NOMO-1 treated with dmso at 0.1 percent for 144 hours (cell line): ENCODE measurements around the gene AGAP1.

Source experiments
- DNase-seq: peaks from one replicate; lab custom pipeline; 2025; ENCODE audit not compliant: unreplicated experiment; lab: John Stamatoyannopoulos, UW

AGAP1 gene

DNA sequence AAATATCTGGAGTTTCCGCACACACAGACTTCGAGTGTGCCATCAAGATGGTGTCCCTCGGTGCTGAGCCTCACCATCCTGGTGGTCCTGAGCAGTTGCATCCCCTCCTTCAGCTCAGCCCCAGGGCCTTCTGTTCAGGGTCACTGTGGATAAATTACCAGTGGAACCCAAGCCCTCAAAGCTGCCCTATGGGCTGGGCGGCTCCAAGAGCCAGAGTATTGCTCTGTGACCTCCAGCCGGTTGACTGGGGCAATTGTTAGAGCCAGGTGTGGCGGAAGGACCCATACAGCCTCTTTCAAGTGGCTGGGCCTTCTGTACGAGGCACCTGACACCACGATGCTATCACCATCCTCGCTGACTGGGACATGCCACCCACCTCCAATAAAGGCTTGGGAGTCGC lies 458.9 kb downstream of the AGAP1 start:
- no peak for DNase-seq

GRCh38 chr2:235954281-235954680 lies 460.4 kb downstream of the AGAP1 start:
- DNase-seq, result no peak

DNA sequence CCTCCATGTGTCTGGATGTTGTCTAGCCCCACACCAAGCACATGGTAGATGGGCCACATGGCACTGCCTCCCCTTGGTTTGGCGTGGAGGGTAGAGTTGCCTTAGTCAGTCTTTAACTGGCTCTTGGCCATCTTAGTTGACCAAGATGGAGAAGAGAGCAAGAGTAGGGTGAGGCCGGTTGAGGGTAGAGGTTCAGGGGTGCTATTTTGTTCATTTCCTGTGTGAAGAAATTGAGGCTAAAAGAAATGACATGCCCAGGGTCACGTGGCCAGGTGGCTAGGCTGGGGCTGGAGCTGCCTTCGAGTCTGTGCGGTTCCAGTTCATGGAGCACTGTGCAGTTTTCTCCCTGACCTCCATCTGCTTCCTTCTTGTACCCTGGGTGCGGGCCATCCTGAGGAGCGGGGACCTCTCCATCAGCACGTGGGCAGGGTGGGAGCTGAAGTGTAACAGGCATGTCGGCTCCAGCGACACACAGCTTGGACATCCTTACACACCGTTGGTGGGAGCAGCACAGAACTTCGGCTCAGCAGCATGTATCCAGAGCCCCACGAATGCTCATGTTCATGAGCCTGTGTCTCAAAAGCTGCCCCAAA lies 461.1 kb downstream of the AGAP1 start:
- no peak for DNase-seq

- DNase-seq, result no peak
These were observed 461.8 kb downstream of the AGAP1 start for GRCh38 chr2:235955664-235956063.

- no peak for DNase-seq
These were observed 462.6 kb downstream of the AGAP1 start for GRCh38 chr2:235956281-235956970.

DNA sequence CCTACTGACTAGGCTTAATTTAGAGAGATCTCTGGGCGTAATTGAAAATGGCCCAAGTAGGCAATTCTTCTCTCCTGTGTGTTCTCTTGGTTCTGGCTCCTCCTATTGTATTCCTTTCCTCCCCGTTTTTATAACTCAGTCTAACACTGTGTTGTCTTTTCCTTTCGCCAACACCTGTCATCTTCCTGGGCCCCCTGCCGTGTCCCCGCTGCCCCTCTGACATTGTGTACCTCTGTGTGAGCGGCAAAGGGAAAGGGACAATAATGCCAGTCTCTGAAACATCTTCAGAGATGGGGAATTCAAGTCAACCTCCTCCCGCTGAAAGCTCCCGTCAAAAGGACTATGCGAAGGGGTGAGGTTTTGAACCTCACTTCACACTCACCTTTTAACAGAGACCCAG lies 463.4 kb downstream of the AGAP1 start:
- DNase-seq, result no peak

GRCh38 chr2:235958221-235958930 lies 464.5 kb downstream of the AGAP1 start:
- no peak for DNase-seq

DNA sequence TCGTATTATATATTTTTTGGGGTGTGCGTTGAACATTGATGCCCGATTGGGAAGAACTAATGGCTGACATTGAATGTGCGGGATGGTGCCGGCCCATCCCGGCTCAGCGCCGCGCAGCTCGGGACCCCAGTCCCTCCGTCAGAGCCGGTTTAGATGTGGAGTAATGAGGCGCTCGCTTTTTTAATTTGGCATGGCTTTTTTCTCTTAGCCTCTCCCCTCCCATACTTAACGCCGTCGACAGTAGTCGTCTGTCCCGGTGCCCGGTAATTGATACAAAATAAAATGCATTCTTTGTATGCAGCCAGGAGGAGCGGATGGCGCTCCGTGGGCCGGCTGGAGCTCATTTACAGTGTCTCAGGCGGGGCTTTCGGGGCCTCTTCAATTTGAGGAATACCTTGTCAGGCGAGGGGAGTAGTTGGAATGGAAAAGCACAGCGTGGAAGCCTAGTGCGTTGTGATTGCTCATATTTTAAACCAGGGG lies 465.1 kb downstream of the AGAP1 start:
- no peak for DNase-seq

DNA sequence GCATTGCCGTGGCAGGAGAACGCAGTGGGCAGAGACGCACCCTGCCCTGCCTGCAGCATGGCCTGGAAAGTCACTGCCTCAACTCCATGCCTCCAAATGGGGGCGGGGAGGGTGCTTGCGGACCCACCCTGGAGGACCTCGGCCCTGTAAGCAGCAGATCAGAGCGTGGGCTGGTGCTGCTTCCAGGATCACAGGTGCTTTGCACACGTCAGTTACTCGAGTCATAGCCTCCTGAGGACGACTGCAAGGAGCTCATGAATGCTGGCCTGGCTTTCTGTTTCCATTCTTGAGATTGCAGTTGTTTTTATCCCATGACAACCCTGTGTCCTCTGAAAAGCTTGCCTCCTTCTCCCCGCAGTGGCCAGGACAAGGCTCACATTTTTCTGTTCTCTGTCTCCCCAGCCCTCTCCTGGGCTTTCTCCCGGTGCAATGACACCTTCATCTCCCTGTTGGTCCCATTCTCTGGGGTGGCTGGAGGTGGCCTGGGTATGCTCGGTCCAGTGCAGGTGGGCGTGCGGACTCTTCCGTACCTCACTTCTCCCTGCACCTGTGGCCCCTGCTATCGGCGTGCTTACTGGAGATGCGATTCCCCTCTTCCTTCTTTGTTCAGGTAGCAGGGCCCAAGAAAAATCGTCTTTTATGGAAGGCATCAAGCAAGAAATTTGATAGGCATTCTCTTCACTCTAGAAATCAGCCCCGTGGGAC lies 466.3 kb downstream of the AGAP1 start:
- no peak for DNase-seq

DNA sequence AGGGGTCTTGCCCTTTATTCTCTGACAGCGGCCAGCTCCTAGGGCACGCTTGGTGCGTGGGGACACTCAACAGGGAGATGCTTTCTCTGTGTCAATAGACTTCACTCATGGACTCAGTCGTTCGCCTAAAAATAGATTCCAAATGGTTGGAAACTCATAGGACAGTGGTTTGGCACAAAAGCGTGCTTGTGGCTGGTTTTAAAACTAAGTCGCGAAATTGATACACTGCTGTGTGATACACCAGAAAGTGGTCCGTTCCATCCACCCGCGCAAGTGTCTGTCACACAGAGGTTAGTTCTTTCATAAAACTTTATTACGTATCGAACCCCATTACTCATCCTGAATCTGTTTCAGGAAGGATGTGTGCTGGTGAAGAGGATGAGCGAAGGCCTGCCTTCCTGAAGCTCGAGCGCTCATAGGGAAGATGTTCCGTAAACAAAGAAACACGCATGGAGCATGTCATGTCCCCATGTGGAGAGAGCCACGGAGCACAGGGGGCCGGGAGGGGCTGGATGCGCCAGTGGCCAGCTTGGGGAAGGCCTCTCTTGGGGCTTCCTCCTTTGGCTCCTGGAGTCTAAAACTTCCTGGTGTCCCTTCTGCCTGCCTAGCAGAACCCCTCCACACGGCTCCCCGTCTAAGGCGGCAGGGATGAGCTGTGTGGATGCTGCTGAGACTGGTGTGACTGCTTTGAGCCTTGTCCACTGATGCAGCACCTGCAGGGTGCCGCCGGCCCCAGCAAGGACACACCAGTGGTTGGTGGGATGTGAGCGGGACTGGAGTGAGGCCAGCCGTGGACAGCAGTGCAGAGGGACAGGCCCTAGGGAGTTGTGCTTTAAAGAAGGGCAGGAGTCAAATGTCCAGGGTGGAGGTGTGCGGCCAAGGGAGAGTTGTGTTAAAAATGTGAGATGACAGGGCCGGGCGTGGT lies 467.1 kb downstream of the AGAP1 start:
- no peak for DNase-seq

DNA sequence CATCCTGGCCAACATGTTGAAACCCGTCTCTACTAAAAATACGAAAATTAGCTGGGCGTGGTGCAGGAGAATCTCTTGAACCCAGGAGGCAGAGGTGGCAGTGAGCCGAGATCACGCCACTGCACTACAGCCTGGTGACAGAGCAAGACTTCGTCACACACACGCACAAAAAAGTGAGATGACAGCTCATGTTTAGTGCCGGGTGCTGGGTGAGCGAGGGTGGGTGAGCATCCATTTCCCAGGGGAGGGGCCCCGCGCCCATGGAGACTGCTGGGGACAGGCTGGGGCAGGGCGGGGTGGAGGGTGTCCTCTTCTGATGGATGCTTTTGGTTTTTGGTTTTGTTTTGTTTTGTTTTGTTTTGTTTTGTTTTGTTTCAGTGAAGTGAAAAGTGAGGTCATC lies 467.9 kb downstream of the AGAP1 start:
- no peak for DNase-seq

DNA sequence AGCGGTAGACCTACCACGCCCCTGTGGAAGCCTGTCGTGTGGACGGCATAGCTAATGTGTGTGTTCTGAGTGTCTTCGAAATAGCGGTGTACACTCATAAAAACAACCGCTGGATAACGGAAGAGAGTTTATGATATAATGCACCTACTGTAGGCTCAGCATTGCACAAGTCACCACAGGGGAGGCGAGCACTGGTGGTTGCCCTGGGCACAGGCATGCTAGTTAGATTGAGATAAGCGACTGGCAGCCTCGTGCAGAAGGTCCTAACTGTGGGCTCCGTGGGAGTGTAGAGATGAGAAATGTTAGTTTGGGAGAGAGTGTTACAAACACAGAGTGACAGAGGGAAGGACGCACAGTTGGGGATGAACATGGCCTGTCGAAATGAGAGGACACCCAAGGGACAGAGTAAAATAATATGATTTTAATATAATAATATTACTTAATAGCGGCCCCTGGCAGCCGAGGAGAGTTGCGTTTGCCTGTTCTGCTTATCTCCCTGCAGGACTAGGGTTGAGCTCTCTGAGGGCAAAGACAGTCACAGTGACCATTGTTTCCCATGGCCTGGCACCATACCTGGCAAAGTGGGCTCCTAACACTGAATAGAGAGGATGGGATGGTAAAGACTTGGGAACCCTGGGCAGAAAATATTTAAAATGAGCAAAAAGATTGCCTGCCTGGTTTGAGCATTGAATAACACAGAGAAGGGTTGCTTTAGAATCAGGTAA lies 470.2 kb downstream of the AGAP1 start:
- no peak for DNase-seq

DNA sequence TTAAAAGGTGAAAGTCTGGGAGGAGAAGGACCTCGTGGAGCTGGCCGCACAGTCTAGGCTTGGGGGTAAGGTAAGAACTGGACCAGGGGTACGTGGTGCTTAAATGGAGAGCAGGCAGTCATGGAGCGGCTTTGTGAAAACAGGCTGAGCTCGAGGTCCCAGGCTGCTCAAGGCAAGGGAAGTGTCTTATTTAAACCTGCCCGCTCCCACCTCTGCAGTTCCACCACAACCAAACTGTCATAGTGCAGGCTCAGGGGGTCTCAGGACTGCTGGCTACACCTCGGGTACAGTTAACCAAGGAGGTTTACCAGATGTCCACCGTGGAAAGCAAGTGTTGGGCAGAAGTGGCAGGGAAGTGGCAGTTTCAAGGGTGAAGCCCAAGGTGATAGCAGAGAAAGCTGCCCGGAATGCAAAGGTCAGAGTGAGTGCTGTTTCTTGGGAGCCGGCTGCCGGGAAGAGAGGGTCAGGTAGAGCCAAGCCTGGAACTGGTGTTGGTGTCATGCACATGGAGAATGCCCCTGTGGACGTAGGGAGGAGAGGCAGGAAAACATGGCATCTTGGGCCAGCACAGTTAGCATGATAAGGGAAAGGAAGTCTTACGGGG lies 471.0 kb downstream of the AGAP1 start:
- DNase-seq, result no peak

- no peak for DNase-seq
These were observed 472.6 kb downstream of the AGAP1 start for GRCh38 chr2:235966396-235966795.

GRCh38 chr2:235966932-235967757 lies 473.3 kb downstream of the AGAP1 start:
- DNase-seq, result no peak

DNA sequence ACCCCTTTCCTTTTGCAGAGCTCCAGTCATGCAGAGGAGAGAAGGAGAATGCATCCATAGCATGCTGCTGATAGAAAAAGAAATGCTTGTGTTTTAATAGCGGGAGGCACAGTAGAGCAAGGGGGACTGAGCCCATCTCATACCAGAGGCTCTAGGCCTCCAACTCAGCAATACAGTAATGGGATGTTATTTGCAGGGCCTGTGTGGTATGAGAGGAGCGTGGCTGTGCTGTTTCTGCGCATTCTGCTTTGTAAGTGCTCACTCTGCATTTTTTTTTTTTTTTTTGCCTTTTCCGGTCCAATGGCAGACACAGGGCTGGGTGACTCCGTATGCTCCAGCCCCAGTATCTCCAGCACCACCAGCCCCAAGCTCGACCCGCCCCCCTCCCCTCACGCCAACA lies 474.3 kb downstream of the AGAP1 start:
- DNase-seq, result no peak

DNA sequence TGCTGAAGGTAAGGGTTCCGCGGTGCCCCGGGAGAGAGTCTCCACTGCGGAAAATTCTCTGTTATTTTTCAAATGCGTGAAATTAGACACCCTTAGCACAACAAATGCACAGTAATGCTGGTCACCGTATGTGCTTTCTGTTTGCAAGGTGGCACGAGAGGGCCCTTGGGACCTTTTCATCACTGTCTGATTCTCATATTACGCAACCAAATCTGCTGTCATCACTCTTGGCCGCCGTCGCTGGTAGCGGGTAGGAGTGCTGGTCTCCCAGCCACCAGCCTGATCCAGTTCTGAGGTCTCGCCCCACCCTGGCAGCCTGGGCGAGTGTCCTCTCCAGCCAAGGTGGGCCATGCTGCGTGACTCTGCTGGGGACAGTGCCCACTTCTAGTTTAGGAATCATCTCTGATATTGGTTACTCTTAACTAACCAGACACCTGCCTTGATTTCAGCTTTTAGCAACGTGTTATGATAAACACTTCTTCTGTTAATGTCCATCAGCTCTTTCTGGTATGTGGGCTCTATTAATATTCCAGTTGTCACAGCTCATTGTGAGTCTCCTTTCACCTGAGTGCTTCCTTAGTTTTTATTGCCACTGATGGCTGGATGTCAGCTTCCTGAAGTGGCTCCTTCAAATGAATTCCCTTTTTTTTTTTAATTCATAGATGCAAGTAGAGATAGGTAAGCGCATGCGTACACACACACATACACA lies 474.9 kb downstream of the AGAP1 start:
- no peak for DNase-seq
